GM21423 (cell line): ENCODE results near the gene CDH23.

Experiments used
- ATAC-seq: cut with Tn5 transposase; IDR thresholded peaks from one replicate; pipeline ENCODE4 v1.9.1; 2021; ENCODE audit warnings: mild to moderate bottlenecking, moderate library complexity; ENCODE audit not compliant: unreplicated experiment

CDH23 gene

GRCh38 chr10:71615538-71616329, 219.0 kb downstream of the CDH23 start:
- ATAC-seq, result no peak

- ATAC-seq, result no peak
Observed at GRCh38 chr10:71616817-71617654, 220.3 kb downstream of the CDH23 start.

GRCh38 chr10:71618176-71618575, 221.5 kb downstream of the CDH23 start:
- ATAC-seq, result no peak

- ATAC-seq, result no peak
Observed at GRCh38 chr10:71618598-71618997, 221.9 kb downstream of the CDH23 start.

GRCh38 chr10:71620642-71621041, 223.9 kb downstream of the CDH23 start:
- ATAC-seq, result no peak

GRCh38 chr10:71621231-71622153, 224.8 kb downstream of the CDH23 start:
- ATAC-seq, result no peak

GRCh38 chr10:71622154-71622526, 225.4 kb downstream of the CDH23 start:
- no peak for ATAC-seq

GRCh38 chr10:71622616-71623015, 225.9 kb downstream of the CDH23 start:
- ATAC-seq, result no peak

- ATAC-seq, result no peak
Observed at GRCh38 chr10:71623098-71623985, 226.6 kb downstream of the CDH23 start.

- no peak for ATAC-seq
Observed at GRCh38 chr10:71623986-71624291, 227.2 kb downstream of the CDH23 start.

GRCh38 chr10:71625445-71626175, 228.9 kb downstream of the CDH23 start:
- ATAC-seq, result no peak

- no peak for ATAC-seq
Observed at GRCh38 chr10:71627230-71627939, 230.7 kb downstream of the CDH23 start.

- no peak for ATAC-seq
Observed at GRCh38 chr10:71627956-71628355, 231.2 kb downstream of the CDH23 start.

- ATAC-seq, result no peak
Observed at GRCh38 chr10:71629131-71629530, 232.4 kb downstream of the CDH23 start.

- ATAC-seq, result no peak
Observed at GRCh38 chr10:71630168-71630567, 233.4 kb downstream of the CDH23 start.

- no peak for ATAC-seq
Observed at GRCh38 chr10:71631007-71631861, 234.5 kb downstream of the CDH23 start.

- ATAC-seq, result no peak
Observed at GRCh38 chr10:71632200-71632820, 235.6 kb downstream of the CDH23 start.
